HepG2 (cell line): ENCODE results near the gene ZNF217. TPM values are rescaled to one million over a fixed set of nuclear protein-coding genes. Genes with fewer than 3 reads are reported as not detected.

Source experiments
- ATAC-seq: fragments of 200-7000 bp; cut with Tn5 transposase; 3 replicates; pipeline ENCODE4 v1.9.1; 2020; ENCODE audit warnings: mild to moderate bottlenecking, moderate library complexity
- BruUV-seq: library from RNA; stranded (reverse); fragments of 400-500 nt; replicated peaks from 2 replicates; lab custom pipeline; 2021; lab: Mats Ljungman, UMichigan
- CTCF ChIA-PET: fragments of 300-600 bp; formaldehyde crosslinking; extraction: SDS; loops from one replicate; lab custom pipeline; 2021; ENCODE audit warnings: low total read pairs, inconsistent platforms, low intra/inter-chr PET ratio; lab: Yijun Ruan, JAX
- POLR2A ChIA-PET: fragments of 350-600 bp; sonication (Branson Sonifier 250); formaldehyde crosslinking; loops from one replicate; lab custom pipeline; 2020; ENCODE audit warnings: antibody characterized with exemption, inconsistent platforms; lab: Yijun Ruan, JAX
- DNase-seq: peaks from one replicate; pipeline ENCODE4 v3.0.0-alpha.2; 2015; ENCODE audit warnings: low spot score
- FAIRE-seq: peaks from 3 replicates; lab custom pipeline; 2011; peaks lifted over from hg19 to GRCh38; lab: Jason Lieb, UNC
- H2AFZ ChIP-seq: one replicate; pipeline ENCODE4 v1.6.1; 2011; ENCODE audit warnings: low read length, inconsistent platforms
- H3K27ac ChIP-seq: fragments of 300-600 bp; 3 replicates; pipeline ENCODE4 v1.8.0; 2011; ENCODE audit warnings: mixed run types, mild to moderate bottlenecking, mixed read lengths, low read length, inconsistent platforms; ENCODE audit not compliant: insufficient read depth; ENCODE audit errors: extremely low read length
- H3K27me3 ChIP-seq, 2 experiments: fragments of 200-600 bp in 1 of 2; 2 replicates in 1 of 2; 3 replicates in 1 of 2; pipeline versions ENCODE4 v1.6.0 to v1.8.0; 2011; ENCODE audit warnings: low read length in 2 of 2, mild to moderate bottlenecking in 2 of 2, moderate library complexity in 2 of 2, inconsistent platforms in 1 of 2; ENCODE audit not compliant: insufficient read depth in 2 of 2, control insufficient read depth in 1 of 2
- H3K36me3 ChIP-seq, 2 experiments: fragments of 200-600 bp in 1 of 2; replicated peaks in 1 of 2; 2 replicates in 1 of 2; 3 replicates in 1 of 2; pipeline versions ENCODE4 v1.5.1 to v1.8.0; 2011; ENCODE audit warnings: low read length in 2 of 2, inconsistent platforms in 1 of 2; ENCODE audit not compliant: insufficient read depth in 2 of 2, control insufficient read depth in 1 of 2
- H3K4me1 ChIP-seq: 2 replicates; pipeline ENCODE4 v1.5.1; 2012; ENCODE audit warnings: low read length, inconsistent platforms; ENCODE audit not compliant: insufficient read depth
- H3K4me2 ChIP-seq: 2 replicates; pipeline ENCODE4 v1.6.0; 2011; ENCODE audit warnings: low read depth, low read length, inconsistent platforms
- H3K4me3 ChIP-seq, 3 experiments: fragments of 200-600 bp in 1 of 3; sonication (generic), shearing (Covaris generic) in 1 of 3; replicated peaks in 1 of 3; 2 replicates each; pipeline ENCODE4 v1.5.1; 2011 to 2016; ENCODE audit warnings: low read length in 3 of 3, inconsistent platforms in 2 of 3, low read depth in 2 of 3, mild to moderate bottlenecking in 2 of 3, control low read depth in 1 of 3, mixed read lengths in 1 of 3; ENCODE audit not compliant: insufficient read depth in 1 of 3
- H3K79me2 ChIP-seq: one replicate; pipeline ENCODE4 v1.6.1; 2011; ENCODE audit warnings: low read length, inconsistent platforms; ENCODE audit not compliant: insufficient read depth
- H3K9ac ChIP-seq: 2 replicates; pipeline ENCODE4 v1.6.0; 2011; ENCODE audit warnings: mild to moderate bottlenecking, low read depth, low read length, inconsistent platforms; ENCODE audit not compliant: insufficient read depth
- H3K9me3 ChIP-seq: 2 replicates; pipeline ENCODE4 v1.5.1; 2012; ENCODE audit warnings: mild to moderate bottlenecking, low read length
- H4K20me1 ChIP-seq: 2 replicates; pipeline ENCODE4 v1.6.0; 2011; ENCODE audit warnings: inconsistent platforms, mild to moderate bottlenecking, low read length, moderate library complexity; ENCODE audit not compliant: insufficient read depth
- KAT7 ChIP-seq: IDR thresholded peaks from 2 replicates; pipeline ENCODE4 v1.6.1; 2018; ENCODE audit warnings: borderline replicate concordance, missing compliant biosample characterization
- NFKB2 ChIP-seq: sonication (generic); formaldehyde crosslinking; IDR thresholded peaks from 2 replicates; pipeline ENCODE4 v1.4.0; 2020; ENCODE audit warnings: missing genetic modification reagents, borderline replicate concordance
- TP53 ChIP-seq: sonication (generic); formaldehyde crosslinking; conservative IDR thresholded peaks from 2 replicates; pipeline ENCODE4 v1.4.0; 2020; ENCODE audit warnings: missing genetic modification reagents
- ZNF770 ChIP-seq: sonication (generic); formaldehyde crosslinking; IDR thresholded peaks from 2 replicates; pipeline ENCODE4 v1.5.0; 2020; ENCODE audit warnings: mild to moderate bottlenecking, missing genetic modification reagents
- WGBS: methylation state at CpG from one replicate; pipeline ENCODE4 v1.1.6; 2017; ENCODE audit warnings: low lambda C conversion rate; 5-methylcytosine and 5-hydroxymethylcytosine counted together
- in situ Hi-C: cut with HindIII; loops from 2 replicates; pipeline ENCODE4 v1.10.0; 2017; ENCODE audit warnings: low pct_unique_long_range_greater_than_20kb; ENCODE audit not compliant: extremely low pct_ligation_motif_present
- intact Hi-C: fragments of 100-400 bp; cut with micrococcal nuclease; formaldehyde crosslinking; loops from one replicate; pipeline ENCODE4 v1.10.0; 2022; ENCODE audit not compliant: unreplicated experiment
- polyA plus RNA-seq, 8 experiments: library from polyadenylated mRNA; depleted of rRNA in 3 of 8; stranded (reverse) in 7 of 8; unstranded in 1 of 8; fragments of >200 nt; fragmentation: Illumina TruSeq in 4 of 8; extraction: Trizol in 4 of 8; gene quantifications; 2 replicates each; pipeline versions ENCODE4 v1.2.1 to v1.2.3, GENCODE V29; 2011 to 2016; ENCODE audit warnings: low read depth in 4 of 8, missing spikeins in 1 of 8, mixed read lengths in 1 of 8; ENCODE audit not compliant: insufficient read depth in 1 of 8
- total RNA-seq, 5 experiments: library from RNA; depleted of rRNA; stranded (reverse); fragments of >200 nt; fragmentation: Illumina TruSeq; extraction: Trizol; gene quantifications; 2 replicates each; pipeline ENCODE4 v1.2.3, GENCODE V29; 2016; ENCODE audit warnings: low read depth in 1 of 5
- TF ChIP-seq, protein P1 (sequence below): sonication (generic); formaldehyde crosslinking; IDR thresholded peaks from 2 replicates; pipeline ENCODE4 v1.8.0; 2022; ENCODE audit warnings: mild to moderate bottlenecking, missing genetic modification reagents; ENCODE audit not compliant: insufficient replicate concordance
- TF ChIP-seq, protein P2 (sequence below): sonication (generic); formaldehyde crosslinking; IDR thresholded peaks from 2 replicates; pipeline ENCODE4 v1.8.1; 2023; ENCODE audit warnings: mild to moderate bottlenecking, missing genetic modification reagents
- TF ChIP-seq, protein P3 (sequence below): sonication (generic); IDR thresholded peaks from 2 replicates; pipeline ENCODE4 v1.6.1; 2016; ENCODE audit warnings: low read depth, borderline replicate concordance

ZNF217 gene
- total and polyA plus RNA-seq, 2 of the 13 experiments (the other 11 are each of a cell fraction or from before 2014, with no cell fraction given) = 22.3 to 29.8 TPM

GRCh38 chr20:53626584-53626983, 32.9 kb upstream of the ZNF217 start:
- no peak overlapping the region for H3K4me2 ChIP-seq
- no peaks in the 10 kb centered on the region for H3K36me3 ChIP-seq
- no peak for DNase-seq
- BruUV-seq = no TSS peak
- H3K9me3 ChIP-seq = no peaks in the 10 kb centered on the region
- TF ChIP-seq TP53 (CRISPR knock-in tag) (no peak), ZNF770 (CRISPR knock-in tag) (peak; percentile 58; the same call in 1 of the 2 replicates), KAT7 (CRISPR knock-in tag) (no peak)
- ATAC-seq = no peak
- H3K4me3 ChIP-seq = no peak overlapping the region
- 99% methylated on average over 2 of the region's 2 CpGs for WGBS
- peaks cover 31% of the 10 kb centered on the region for H3K4me1 ChIP-seq
- ChIA-PET POLR2A (no interaction called here), CTCF (no interaction called here)
- no peak for FAIRE-seq
- no peak overlapping the region for H2AFZ ChIP-seq
- no peaks in the 10 kb centered on the region for H4K20me1 ChIP-seq
- intact Hi-C loops (no loop called here), in situ Hi-C loops (no loop called here)
- no peak overlapping the region for H3K9ac ChIP-seq
- H3K27ac ChIP-seq = no peak overlapping the region
- H3K79me2 ChIP-seq = no peaks in the 10 kb centered on the region
- H3K27me3 ChIP-seq = no peaks in the 10 kb centered on the region

DNA sequence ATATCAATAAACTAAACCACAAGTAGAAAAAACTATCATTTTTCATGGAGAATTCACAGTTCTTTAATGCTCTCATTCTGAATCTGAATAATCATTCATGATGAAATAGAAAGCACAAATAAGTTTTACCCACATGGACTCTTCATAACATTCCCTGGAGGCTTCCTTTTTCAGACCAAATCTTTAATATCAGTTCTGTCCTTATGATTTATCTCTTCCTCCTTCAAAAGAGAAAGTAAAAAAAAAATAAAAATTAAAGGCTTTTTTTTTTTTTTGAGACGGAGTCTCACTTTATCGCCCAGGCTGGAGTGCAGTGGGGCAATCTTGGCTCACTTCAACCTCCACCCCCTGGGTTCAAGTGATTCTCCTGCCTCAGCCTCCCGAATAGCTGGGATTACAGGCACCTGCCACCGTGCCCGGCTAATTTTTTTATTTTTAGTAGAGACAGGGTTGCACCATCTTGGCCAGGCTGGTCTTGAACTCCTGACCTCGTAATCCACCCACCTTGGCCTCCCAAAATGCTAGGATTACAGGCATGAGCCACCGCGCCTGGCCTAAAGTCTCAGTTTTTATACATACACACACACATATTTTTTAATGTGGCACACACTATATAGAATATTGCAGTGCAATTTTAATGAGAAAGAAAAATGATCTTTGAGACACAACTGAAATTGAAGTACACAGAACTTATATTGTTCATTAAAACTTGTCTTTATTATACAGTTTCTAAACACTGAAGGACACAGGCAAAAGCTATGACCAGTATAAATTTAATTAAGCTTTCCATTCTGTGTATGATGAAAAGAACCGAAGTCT, 31.9 kb upstream of the ZNF217 start:
- no TSS peak for BruUV-seq
- no peak for ATAC-seq
- TF ChIP-seq, protein P1, sequence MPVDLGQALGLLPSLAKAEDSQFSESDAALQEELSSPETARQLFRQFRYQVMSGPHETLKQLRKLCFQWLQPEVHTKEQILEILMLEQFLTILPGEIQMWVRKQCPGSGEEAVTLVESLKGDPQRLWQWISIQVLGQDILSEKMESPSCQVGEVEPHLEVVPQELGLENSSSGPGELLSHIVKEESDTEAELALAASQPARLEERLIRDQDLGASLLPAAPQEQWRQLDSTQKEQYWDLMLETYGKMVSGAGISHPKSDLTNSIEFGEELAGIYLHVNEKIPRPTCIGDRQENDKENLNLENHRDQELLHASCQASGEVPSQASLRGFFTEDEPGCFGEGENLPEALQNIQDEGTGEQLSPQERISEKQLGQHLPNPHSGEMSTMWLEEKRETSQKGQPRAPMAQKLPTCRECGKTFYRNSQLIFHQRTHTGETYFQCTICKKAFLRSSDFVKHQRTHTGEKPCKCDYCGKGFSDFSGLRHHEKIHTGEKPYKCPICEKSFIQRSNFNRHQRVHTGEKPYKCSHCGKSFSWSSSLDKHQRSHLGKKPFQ (CRISPR knock-in tag) = no peak
- TF ChIP-seq, protein P2, sequence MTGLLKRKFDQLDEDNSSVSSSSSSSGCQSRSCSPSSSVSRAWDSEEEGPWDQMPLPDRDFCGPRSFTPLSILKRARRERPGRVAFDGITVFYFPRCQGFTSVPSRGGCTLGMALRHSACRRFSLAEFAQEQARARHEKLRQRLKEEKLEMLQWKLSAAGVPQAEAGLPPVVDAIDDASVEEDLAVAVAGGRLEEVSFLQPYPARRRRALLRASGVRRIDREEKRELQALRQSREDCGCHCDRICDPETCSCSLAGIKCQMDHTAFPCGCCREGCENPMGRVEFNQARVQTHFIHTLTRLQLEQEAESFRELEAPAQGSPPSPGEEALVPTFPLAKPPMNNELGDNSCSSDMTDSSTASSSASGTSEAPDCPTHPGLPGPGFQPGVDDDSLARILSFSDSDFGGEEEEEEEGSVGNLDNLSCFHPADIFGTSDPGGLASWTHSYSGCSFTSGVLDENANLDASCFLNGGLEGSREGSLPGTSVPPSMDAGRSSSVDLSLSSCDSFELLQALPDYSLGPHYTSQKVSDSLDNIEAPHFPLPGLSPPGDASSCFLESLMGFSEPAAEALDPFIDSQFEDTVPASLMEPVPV (CRISPR knock-in tag) = no peak
- TF ChIP-seq, protein P3, sequence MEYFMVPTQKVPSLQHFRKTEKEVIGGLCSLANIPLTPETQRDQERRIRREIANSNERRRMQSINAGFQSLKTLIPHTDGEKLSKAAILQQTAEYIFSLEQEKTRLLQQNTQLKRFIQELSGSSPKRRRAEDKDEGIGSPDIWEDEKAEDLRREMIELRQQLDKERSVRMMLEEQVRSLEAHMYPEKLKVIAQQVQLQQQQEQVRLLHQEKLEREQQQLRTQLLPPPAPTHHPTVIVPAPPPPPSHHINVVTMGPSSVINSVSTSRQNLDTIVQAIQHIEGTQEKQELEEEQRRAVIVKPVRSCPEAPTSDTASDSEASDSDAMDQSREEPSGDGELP = no peak
- no peak for TF ChIP-seq NFKB2 (CRISPR knock-in tag)

More for the DNA sequence above, 31.9 kb upstream of the ZNF217 start:
- FAIRE-seq (no peak), DNase-seq (no peak)
- ChIA-PET CTCF (no interaction called here), POLR2A (interaction anchor here (3.1 to 5.2 kb wide), 4 partner anchors 14 to 143 kb away, joined by 14 to 147 read pairs (median 36); partner anchors contain the start of gene ZNF217)
- 95% methylated on average over 9 of the region's 9 CpGs for WGBS
- no peak overlapping the region for H3K9ac ChIP-seq
- H3K36me3 ChIP-seq = no peaks in the 10 kb centered on the region
- no peaks in the 10 kb centered on the region for H3K27me3 ChIP-seq
- H3K4me2 ChIP-seq = no peak overlapping the region
- H3K27ac ChIP-seq = no peak overlapping the region
- intact Hi-C loops (no loop called here), in situ Hi-C loops (no loop called here)
- no peaks in the 10 kb centered on the region for H3K79me2 ChIP-seq
- H4K20me1 ChIP-seq = no peaks in the 10 kb centered on the region
- H3K4me3 ChIP-seq = no peak overlapping the region
- no peaks in the 10 kb centered on the region for H3K9me3 ChIP-seq
- H2AFZ ChIP-seq = no peak overlapping the region
- H3K4me1 ChIP-seq = peaks cover 38% of the 10 kb centered on the region
